Measurements from ENCODE around the gene RCCD1. TPM values are rescaled to one million over a fixed set of nuclear protein-coding genes. Genes with fewer than 3 reads are reported as not detected.

Gene RCCD1
- total RNA-seq, 1 donor from 2014 or later = 11.5 TPM

DNA sequence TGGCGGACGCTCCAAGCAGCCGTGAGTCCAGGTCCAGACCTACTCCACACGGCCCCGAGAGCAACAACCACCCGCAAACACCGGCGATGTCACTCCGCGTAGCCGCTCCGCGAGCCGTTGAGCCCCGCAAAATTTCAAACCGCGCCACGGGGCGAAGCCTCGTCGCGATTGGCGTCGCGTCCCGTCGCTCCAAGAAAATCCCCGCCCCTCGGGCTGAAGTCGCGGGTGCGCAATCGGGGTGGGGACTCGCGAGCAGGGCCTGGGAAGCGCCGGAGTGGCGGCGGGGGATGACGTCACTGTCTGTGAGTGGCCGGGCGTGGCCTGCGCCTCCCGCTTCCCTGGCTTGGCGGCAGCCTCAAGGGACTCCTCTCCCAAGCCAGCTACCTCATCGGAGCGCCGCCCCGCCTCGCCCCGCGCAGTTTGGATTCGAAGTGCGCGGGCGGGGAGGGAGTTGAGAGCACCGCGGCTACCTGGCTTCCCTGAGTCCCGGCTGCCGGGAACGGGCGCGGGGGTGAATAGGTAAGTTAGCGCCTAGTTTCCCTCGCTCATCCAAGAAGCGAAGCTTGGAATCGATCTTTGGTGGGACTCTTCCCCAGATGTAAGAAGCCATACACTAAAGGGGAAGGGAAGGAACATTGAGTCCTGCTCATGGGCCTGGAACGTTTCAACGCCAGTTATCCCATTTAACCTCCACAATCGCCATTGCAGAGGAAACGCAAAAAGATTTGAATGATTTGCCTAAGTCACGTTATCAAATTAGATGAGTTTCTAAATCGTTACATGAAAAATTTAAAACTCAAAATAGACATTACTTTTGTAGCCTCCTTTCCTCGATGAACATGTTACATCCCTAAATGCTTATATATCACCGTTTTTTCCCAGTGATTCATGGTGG is 40.0 kb downstream of the RCCD1 start, which contains the start of gene PRC1:
Gene PRC1, minus strand, starts transcription at position 119 of the 895 bp plus-strand sequence. Its CDS starts 118 bp downstream, at position 1.
- Mint-ChIP-seq H3K27ac (ENCODE audit: unreplicated experiment) (peak within 1 kb of the TSS; percentile 95), H3K36me3 (ENCODE audit: unreplicated experiment) (no peaks in the 10 kb centered on the region), H3K4me1 (ENCODE audit: low read depth, unreplicated experiment) (peaks cover 12% of the 10 kb centered on the region), H3K4me3 (ENCODE audit: unreplicated experiment) (peak within 1 kb of the TSS; percentile 98), H3K27me3 (ENCODE audit: unreplicated experiment) (peaks cover 9% of the 10 kb centered on the region), H3K9me3 (ENCODE audit: unreplicated experiment) (peaks cover 10% of the 10 kb centered on the region)
- TF ChIP-seq, protein P1, sequence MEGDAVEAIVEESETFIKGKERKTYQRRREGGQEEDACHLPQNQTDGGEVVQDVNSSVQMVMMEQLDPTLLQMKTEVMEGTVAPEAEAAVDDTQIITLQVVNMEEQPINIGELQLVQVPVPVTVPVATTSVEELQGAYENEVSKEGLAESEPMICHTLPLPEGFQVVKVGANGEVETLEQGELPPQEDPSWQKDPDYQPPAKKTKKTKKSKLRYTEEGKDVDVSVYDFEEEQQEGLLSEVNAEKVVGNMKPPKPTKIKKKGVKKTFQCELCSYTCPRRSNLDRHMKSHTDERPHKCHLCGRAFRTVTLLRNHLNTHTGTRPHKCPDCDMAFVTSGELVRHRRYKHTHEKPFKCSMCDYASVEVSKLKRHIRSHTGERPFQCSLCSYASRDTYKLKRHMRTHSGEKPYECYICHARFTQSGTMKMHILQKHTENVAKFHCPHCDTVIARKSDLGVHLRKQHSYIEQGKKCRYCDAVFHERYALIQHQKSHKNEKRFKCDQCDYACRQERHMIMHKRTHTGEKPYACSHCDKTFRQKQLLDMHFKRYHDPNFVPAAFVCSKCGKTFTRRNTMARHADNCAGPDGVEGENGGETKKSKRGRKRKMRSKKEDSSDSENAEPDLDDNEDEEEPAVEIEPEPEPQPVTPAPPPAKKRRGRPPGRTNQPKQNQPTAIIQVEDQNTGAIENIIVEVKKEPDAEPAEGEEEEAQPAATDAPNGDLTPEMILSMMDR (IDR thresholded peaks at IDR 0.05; ENCODE audit: partially characterized antibody, unreplicated experiment) = no peak
- peak; percentile 100 for DNase-seq

DNA sequence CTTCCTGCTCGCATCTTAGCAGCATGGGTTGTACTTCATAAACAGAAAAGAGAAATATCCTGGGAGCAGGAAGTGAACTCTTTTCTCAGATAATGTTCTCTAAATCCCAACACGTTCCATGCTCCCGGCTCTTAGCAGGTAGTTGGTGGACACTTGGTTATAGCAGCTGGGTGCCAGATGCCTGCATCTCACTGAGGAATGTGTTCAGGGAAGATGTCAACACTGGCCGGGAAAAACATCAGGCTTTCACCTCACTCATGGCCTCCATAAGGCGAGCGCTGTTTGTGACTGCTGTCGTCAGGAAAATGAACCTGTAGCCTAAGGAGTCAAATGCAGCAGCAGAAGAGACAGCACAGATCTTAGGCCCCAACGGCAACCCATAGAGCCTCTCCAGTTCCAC is 44.1 kb downstream of the RCCD1 start:
- peaks cover 6% of the 10 kb centered on the region for H3K36me3 Mint-ChIP-seq (ENCODE audit: unreplicated experiment)
- no peak overlapping the region for H3K4me3 Mint-ChIP-seq (ENCODE audit: unreplicated experiment)
- TF ChIP-seq, protein P1 (IDR thresholded peaks at IDR 0.05; ENCODE audit: partially characterized antibody, unreplicated experiment) = no peak
- no peak overlapping the region for H3K27ac Mint-ChIP-seq (ENCODE audit: unreplicated experiment)
- peaks cover 10% of the 10 kb centered on the region for H3K27me3 Mint-ChIP-seq (ENCODE audit: unreplicated experiment)
- H3K9me3 Mint-ChIP-seq (ENCODE audit: unreplicated experiment) = peaks cover 2% of the 10 kb centered on the region
- H3K4me1 Mint-ChIP-seq (ENCODE audit: low read depth, unreplicated experiment) = peaks cover 12% of the 10 kb centered on the region
- no peak for DNase-seq

DNA sequence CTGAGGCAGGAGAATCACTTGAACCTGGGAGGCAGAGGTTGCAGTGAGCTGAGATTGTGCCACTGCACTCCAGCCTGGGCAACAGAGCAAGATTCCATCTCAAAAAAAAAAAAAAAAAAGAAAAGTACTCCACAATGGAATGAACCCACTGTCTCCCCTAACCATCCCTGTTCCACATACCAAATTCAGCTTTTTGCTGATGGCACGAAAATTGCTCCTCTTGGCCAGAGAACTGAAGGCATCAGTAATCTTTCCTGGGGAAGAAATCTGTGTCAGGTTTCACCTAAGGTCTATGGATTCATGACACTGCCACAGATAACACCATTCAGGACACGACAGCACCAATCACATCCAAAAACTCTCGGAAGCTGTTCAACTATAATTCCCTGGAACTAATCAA is 46.5 kb downstream of the RCCD1 start:
- peaks cover 6% of the 10 kb centered on the region for H3K36me3 Mint-ChIP-seq (ENCODE audit: unreplicated experiment)

DNA sequence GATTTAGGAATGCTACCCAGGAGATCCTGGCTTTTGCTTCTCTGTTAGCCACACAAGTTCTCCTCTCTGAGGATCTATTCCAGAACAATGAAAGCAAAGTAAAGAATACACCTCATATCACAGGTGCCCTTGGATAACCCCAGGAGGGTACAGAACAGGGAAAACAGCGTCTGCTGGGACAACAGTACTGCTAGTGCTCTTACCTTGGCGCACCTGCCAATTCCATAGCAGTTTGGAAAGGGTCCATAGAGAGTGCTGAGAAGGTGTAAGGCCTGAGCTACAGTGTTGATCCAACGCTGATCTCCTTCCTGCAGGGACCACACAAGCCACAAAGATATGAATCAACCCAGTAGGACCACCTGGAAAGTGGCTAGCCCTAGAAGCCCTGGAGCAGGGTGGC is 52.6 kb downstream of the RCCD1 start:
- no peaks in the 10 kb centered on the region for H3K9me3 Mint-ChIP-seq (ENCODE audit: unreplicated experiment)
- no peak overlapping the region for H3K4me3 Mint-ChIP-seq (ENCODE audit: unreplicated experiment)

More for the DNA sequence above, 46.5 kb downstream of the RCCD1 start:
- H3K9me3 Mint-ChIP-seq (ENCODE audit: unreplicated experiment) = peaks cover 2% of the 10 kb centered on the region
- no peak for DNase-seq
- H3K27ac Mint-ChIP-seq (ENCODE audit: unreplicated experiment) = no peak overlapping the region
- H3K4me1 Mint-ChIP-seq (ENCODE audit: low read depth, unreplicated experiment) = peaks cover 6% of the 10 kb centered on the region
- TF ChIP-seq, protein P1 (IDR thresholded peaks at IDR 0.05; ENCODE audit: partially characterized antibody, unreplicated experiment) = no peak
- no peak overlapping the region for H3K4me3 Mint-ChIP-seq (ENCODE audit: unreplicated experiment)
- H3K27me3 Mint-ChIP-seq (ENCODE audit: unreplicated experiment) = peaks cover 4% of the 10 kb centered on the region

More for the DNA sequence above, 52.6 kb downstream of the RCCD1 start:
- Mint-ChIP-seq H3K36me3 (ENCODE audit: unreplicated experiment) (peaks cover 10% of the 10 kb centered on the region), H3K27me3 (ENCODE audit: unreplicated experiment) (no peaks in the 10 kb centered on the region), H3K27ac (ENCODE audit: unreplicated experiment) (no peak overlapping the region), H3K4me1 (ENCODE audit: low read depth, unreplicated experiment) (no peaks in the 10 kb centered on the region)
- no peak for DNase-seq
- TF ChIP-seq, protein P1 (IDR thresholded peaks at IDR 0.05; ENCODE audit: partially characterized antibody, unreplicated experiment) = no peak

Other genes starting within 250 kb of the RCCD1 start
- 5.4 TPM for gene BLM, start 237.5 kb upstream of the RCCD1 start, total RNA-seq (ENCODE audit: unreplicated experiment)
- gene FURIN, start 86.3 kb upstream of the RCCD1 start, total RNA-seq (ENCODE audit: unreplicated experiment) = 26.5 TPM
- 3.3 TPM for gene FES, start 70.4 kb upstream of the RCCD1 start, total RNA-seq (ENCODE audit: unreplicated experiment)
- 81.8 TPM for gene MAN2A2, start 51.6 kb upstream of the RCCD1 start, total RNA-seq (ENCODE audit: unreplicated experiment)
- 10.7 TPM for gene HDDC3, start 22.3 kb upstream of the RCCD1 start, total RNA-seq (ENCODE audit: unreplicated experiment)
- 65.1 TPM for gene UNC45A, start 19.6 kb upstream of the RCCD1 start, total RNA-seq (ENCODE audit: unreplicated experiment)
- 42.5 TPM for gene PRC1, start 39.7 kb downstream of the RCCD1 start, total RNA-seq (ENCODE audit: unreplicated experiment)
- 31.7 TPM for gene VPS33B, start 67.7 kb downstream of the RCCD1 start, total RNA-seq (ENCODE audit: unreplicated experiment)
- 7.1 TPM for gene SV2B, start 145.4 kb downstream of the RCCD1 start, total RNA-seq (ENCODE audit: unreplicated experiment)